GM23338 (cell line): ENCODE results near the gene TMEM140. TPM values are rescaled to one million over a fixed set of nuclear protein-coding genes. Genes with fewer than 3 reads are reported as not detected.

Experiments used
- ATAC-seq: fragments of 200-7000 bp; cut with Tn5 transposase; 3 replicates; pipeline ENCODE4 v1.9.1; 2020
- DNase-seq: peaks from one replicate; pipeline ENCODE4 v3.0.0-alpha.2; 2015; ENCODE audit warnings: low spot score
- H2AFZ ChIP-seq: fragments of 200-600 bp; sonication (generic); 2 replicates; pipeline ENCODE4 v1.8.0; 2016; ENCODE audit warnings: antibody characterized with exemption, mild to moderate bottlenecking, moderate library complexity
- H3F3A ChIP-seq: fragments of 200-600 bp; sonication (generic); replicated peaks from 2 replicates; pipeline ENCODE4 v1.8.0; 2017; ENCODE audit warnings: antibody characterized with exemption, mixed run types, low read depth
- H3K27ac ChIP-seq: fragments of 200-600 bp; sonication (generic); 2 replicates; pipeline ENCODE4 v1.6.1; 2016; ENCODE audit warnings: low read depth
- H3K27me3 ChIP-seq: fragments of 200-600 bp; sonication (generic); 2 replicates; pipeline ENCODE4 v1.8.0; 2016; ENCODE audit warnings: mild to moderate bottlenecking, mixed run types, moderate library complexity; ENCODE audit not compliant: insufficient read depth
- H3K36me3 ChIP-seq: fragments of 200-600 bp; sonication (generic); 2 replicates; pipeline ENCODE4 v1.8.0; 2016; ENCODE audit warnings: mild to moderate bottlenecking; ENCODE audit not compliant: insufficient read depth
- H3K4me1 ChIP-seq: fragments of 200-600 bp; sonication (generic); 2 replicates; pipeline ENCODE4 v1.8.0; 2016; ENCODE audit warnings: mild to moderate bottlenecking, moderate library complexity; ENCODE audit not compliant: insufficient read depth
- H3K4me2 ChIP-seq: fragments of 200-600 bp; sonication (generic); 2 replicates; pipeline ENCODE4 v1.7.1; 2017; ENCODE audit warnings: mixed run types
- H3K4me3 ChIP-seq: fragments of 200-600 bp; sonication (generic); 2 replicates; pipeline ENCODE4 v1.6.1; 2016; ENCODE audit warnings: mixed run types
- H3K79me2 ChIP-seq: fragments of 200-600 bp; sonication (generic); replicated peaks from 2 replicates; pipeline ENCODE4 v1.8.0; 2017; ENCODE audit warnings: mild to moderate bottlenecking; ENCODE audit not compliant: insufficient read depth
- H3K9me2 ChIP-seq: fragments of 200-600 bp; sonication (generic); 2 replicates; pipeline ENCODE4 v1.8.0; 2017; ENCODE audit not compliant: insufficient read depth
- H4K20me1 ChIP-seq: fragments of 200-600 bp; sonication (generic); replicated peaks from 2 replicates; pipeline ENCODE4 v1.8.0; 2017; ENCODE audit warnings: mild to moderate bottlenecking; ENCODE audit not compliant: insufficient read depth
- H3K27ac Mint-ChIP-seq: 2 replicates; pipeline ENCODE4 v1.8.0; 2020; ENCODE audit warnings: inconsistent platforms, mild to moderate bottlenecking, moderate library complexity, mixed read lengths
- H3K27me3 Mint-ChIP-seq: 3 replicates; pipeline ENCODE4 v1.8.0; 2022; ENCODE audit warnings: low read depth, mild to moderate bottlenecking, moderate library complexity, mixed read lengths, inconsistent platforms; ENCODE audit not compliant: insufficient read depth, poor library complexity
- H3K36me3 Mint-ChIP-seq: 3 replicates; pipeline ENCODE4 v1.8.0; 2021; ENCODE audit warnings: low read depth, mild to moderate bottlenecking, inconsistent platforms, moderate library complexity, mixed read lengths
- H3K4me1 Mint-ChIP-seq: 3 replicates; pipeline ENCODE4 v1.8.0; 2020; ENCODE audit warnings: mild to moderate bottlenecking, inconsistent platforms, mixed read lengths
- H3K4me3 Mint-ChIP-seq: 3 replicates; pipeline ENCODE4 v1.8.0; 2021; ENCODE audit warnings: moderate library complexity, mild to moderate bottlenecking, inconsistent platforms, mixed read lengths
- H3K9me3 Mint-ChIP-seq: 3 replicates; pipeline ENCODE4 v1.8.0; 2020; ENCODE audit warnings: moderate library complexity, mild to moderate bottlenecking, inconsistent platforms, mixed read lengths
- CREB1 ChIP-seq: fragments of 250-450 bp; sonication (Bioruptor Pico); IDR thresholded peaks from 2 replicates; pipeline ENCODE4 v1.5.0; 2020; ENCODE audit warnings: low read depth, mild to moderate bottlenecking, moderate library complexity
- EZH2phosphoT487 ChIP-seq: fragments of 200-600 bp; sonication (generic); IDR thresholded peaks from one replicate; pipeline ENCODE4 v1.8.1; 2018; ENCODE audit warnings: antibody characterized with exemption; ENCODE audit not compliant: unreplicated experiment
- JUNB ChIP-seq: IDR thresholded peaks from one replicate; pipeline ENCODE4 v1.6.1; 2016; ENCODE audit warnings: antibody characterized with exemption; ENCODE audit not compliant: unreplicated experiment
- POLR2AphosphoS5 ChIP-seq: IDR thresholded peaks from 2 replicates; pipeline ENCODE4 v1.6.1; 2016; ENCODE audit warnings: antibody characterized with exemption, low read depth
- STAT1 ChIP-seq: IDR thresholded peaks from one replicate; pipeline ENCODE4 v1.6.1; 2016; ENCODE audit warnings: antibody characterized with exemption; ENCODE audit not compliant: unreplicated experiment
- ZNF114 ChIP-seq: fragments of 250-450 bp; sonication (Bioruptor Pico); IDR thresholded peaks from 2 replicates; pipeline ENCODE4 v1.5.0; 2020; ENCODE audit warnings: mild to moderate bottlenecking, moderate library complexity
- ZNF331 ChIP-seq: fragments of 250-450 bp; sonication (Bioruptor Pico); IDR thresholded peaks from 2 replicates; pipeline ENCODE4 v1.5.0; 2020; ENCODE audit warnings: low read depth, mild to moderate bottlenecking, moderate library complexity
- polyA plus RNA-seq: library from polyadenylated mRNA; unstranded; fragments of >200 nt; fragmentation: Nextera tagmentation; extraction: Ambion mirVana; gene quantifications from 2 replicates; pipeline ENCODE4 v1.2.1, GENCODE V29; 2016
- total RNA-seq: library from RNA; depleted of rRNA; stranded (reverse); fragments of >200 nt; shearing (Covaris generic); gene quantifications from 2 replicates; pipeline ENCODE4 v1.2.3, GENCODE V29; 2014
- TF ChIP-seq, protein P1 (sequence below), 2 experiments: fragments of 200-600 bp in 1 of 2; sonication (generic) in 1 of 2; conservative IDR thresholded peaks; 2 replicates each; pipeline versions ENCODE4 v1.5.1 to v1.6.1; 2016 to 2017; ENCODE audit warnings: antibody characterized with exemption in 2 of 2, low read depth in 2 of 2, mild to moderate bottlenecking in 2 of 2, moderate library complexity in 1 of 2

The TMEM140 gene
- total and polyA plus RNA-seq, 2 experiments from 2014 or later = 2.7 TPM; not detected in 1

DNA sequence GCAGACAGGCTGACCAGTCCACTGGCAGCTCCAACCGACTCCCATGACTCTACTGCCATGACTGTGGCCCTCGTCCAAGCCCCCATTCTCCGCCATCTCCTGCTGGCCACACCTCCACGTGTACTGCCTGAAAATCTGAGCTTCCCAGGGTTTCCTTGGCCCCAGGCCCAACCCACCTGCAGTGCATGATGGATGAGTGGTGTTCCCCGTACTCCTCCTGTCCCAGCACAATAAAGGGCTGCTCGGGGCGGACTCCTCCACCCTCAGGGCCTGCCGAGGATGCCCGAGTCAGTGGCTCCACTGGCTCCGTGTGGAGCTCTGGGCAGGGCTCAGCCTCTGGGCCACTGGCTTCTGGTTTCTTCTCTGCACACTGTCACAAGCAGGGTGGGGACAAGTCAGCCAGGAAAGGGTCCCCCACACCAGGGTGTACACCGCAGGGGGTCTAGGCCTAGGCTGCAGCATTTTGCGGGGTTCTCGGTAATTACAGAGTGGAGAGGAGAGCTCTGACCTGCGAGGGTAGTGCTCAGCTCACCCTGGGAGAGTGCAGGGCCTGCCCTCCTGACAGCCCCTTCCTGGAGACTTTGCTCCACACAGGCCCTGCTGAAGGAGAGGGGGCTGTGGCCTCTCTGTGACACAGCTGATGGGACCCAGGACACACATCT is 48.2 kb downstream of the TMEM140 start:
- ATAC-seq (no peak), DNase-seq (no peak)
- no peaks in the 10 kb centered on the region for H3K9me3 Mint-ChIP-seq

DNA sequence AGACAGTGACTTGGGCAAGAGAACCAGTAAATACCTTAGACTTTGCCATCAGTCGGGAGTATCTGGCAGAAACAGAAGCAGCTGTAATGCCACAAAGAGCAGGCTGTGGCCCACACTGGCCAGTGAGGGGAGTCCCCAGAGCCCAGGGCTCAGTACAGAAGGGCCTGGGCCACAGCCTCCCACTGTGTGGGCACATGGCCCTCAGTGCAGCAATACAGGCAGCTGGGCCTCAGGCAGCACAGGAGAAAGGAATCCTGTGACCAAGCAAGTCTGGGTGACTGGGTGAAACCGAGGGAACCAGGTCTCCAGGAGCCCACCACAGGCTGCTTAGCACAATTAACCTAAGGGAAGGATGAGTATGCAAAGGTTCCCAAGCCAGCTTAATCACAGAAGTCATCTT is 49.5 kb downstream of the TMEM140 start:
- Histone ChIP-seq H3F3A (no peaks in the 10 kb centered on the region), H3K79me2 (no peaks in the 10 kb centered on the region), H3K27ac (no peak overlapping the region), H3K27me3 (no peaks in the 10 kb centered on the region), H3K4me1 (peaks cover 10% of the 10 kb centered on the region; the same call in 1 of the 2 replicates), H3K4me2 (no peak overlapping the region), H3K36me3 (peaks cover 7% of the 10 kb centered on the region; the same call in 1 of the 2 replicates), H2AFZ (no peak overlapping the region), H3K9me2 (no peaks in the 10 kb centered on the region), H4K20me1 (no peaks in the 10 kb centered on the region), H3K4me3 (no peak overlapping the region)
- Mint-ChIP-seq H3K27ac (no peak overlapping the region), H3K27me3 (peaks cover 5% of the 10 kb centered on the region), H3K4me3 (no peak overlapping the region), H3K9me3 (no peaks in the 10 kb centered on the region), H3K36me3 (peaks cover 15% of the 10 kb centered on the region), H3K4me1 (peaks cover 17% of the 10 kb centered on the region)
- no peak for DNase-seq
- no peak for TF ChIP-seq JUNB
- no peak for TF ChIP-seq POLR2AphosphoS5
- TF ChIP-seq CREB1 = no peak
- TF ChIP-seq ZNF331 = no peak
- TF ChIP-seq ZNF114 = no peak
- no peak for ATAC-seq

More for the DNA sequence above, 48.2 kb downstream of the TMEM140 start:
- no peak overlapping the region for H3K27ac ChIP-seq
- H3K27ac Mint-ChIP-seq = peak overlapping the region; percentile 36; the same call in 1 of the 2 replicates
- H3K4me1 Mint-ChIP-seq = peaks cover 17% of the 10 kb centered on the region
- H2AFZ ChIP-seq = no peak overlapping the region
- H4K20me1 ChIP-seq = no peaks in the 10 kb centered on the region
- TF ChIP-seq STAT1 = no peak
- peaks cover 15% of the 10 kb centered on the region; the same call in 2 of the 3 replicates for H3K36me3 Mint-ChIP-seq
- H3K9me2 ChIP-seq = no peaks in the 10 kb centered on the region
- H3K4me1 ChIP-seq = peaks cover 10% of the 10 kb centered on the region; the same call in 1 of the 2 replicates
- H3K27me3 ChIP-seq = no peaks in the 10 kb centered on the region
- H3K4me2 ChIP-seq = no peak overlapping the region
- H3K4me3 ChIP-seq = no peak overlapping the region
- H3K4me3 Mint-ChIP-seq = no peak overlapping the region
- H3K27me3 Mint-ChIP-seq = peaks cover 5% of the 10 kb centered on the region
- no peaks in the 10 kb centered on the region for H3K79me2 ChIP-seq
- H3K36me3 ChIP-seq = peaks cover 7% of the 10 kb centered on the region; the same call in 1 of the 2 replicates
- no peaks in the 10 kb centered on the region for H3F3A ChIP-seq

DNA sequence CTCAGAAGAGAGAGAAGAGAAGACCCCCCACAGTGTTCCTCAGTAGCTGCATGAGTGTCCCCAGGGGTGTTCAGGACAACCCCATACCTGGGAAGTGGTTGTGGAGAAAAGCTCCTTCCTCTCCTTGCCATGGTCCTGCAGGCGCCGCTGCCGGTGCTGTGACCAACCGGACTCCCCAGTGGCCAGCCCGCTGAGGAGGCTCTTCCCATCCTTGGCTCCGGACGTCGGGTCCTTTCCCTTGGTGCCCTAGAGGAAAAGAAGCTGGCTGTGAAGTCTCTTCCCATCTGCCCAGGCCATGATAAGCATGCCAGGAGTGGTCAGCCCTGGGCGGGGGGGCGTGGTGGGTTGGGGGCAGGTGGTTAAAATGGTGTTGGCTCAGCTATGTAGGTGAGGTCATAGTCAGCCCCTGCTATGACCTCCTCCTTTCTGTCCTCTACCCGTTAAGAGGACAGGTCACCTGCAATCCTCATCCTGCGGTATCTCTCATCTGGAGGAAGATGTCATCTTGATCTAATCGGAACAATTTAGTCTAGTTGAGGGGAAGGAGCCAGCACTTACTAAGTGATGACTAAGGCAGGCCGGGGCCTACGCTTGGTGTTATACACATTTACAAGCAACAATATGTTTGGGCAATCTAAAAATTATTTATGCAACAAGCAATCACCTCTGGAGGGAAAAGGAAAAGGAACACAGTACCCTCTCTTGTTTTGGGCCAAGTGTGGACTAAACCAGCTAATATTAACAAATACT is 50.2 kb downstream of the TMEM140 start:
- no peak overlapping the region for H3K4me3 Mint-ChIP-seq
- H3K27me3 ChIP-seq = no peaks in the 10 kb centered on the region
- H3K79me2 ChIP-seq = no peaks in the 10 kb centered on the region
- peaks cover 10% of the 10 kb centered on the region for H3K36me3 Mint-ChIP-seq
- H3F3A ChIP-seq = no peaks in the 10 kb centered on the region
- H3K36me3 ChIP-seq = peaks cover 7% of the 10 kb centered on the region; the same call in 1 of the 2 replicates
- DNase-seq = no peak
- H3K4me3 ChIP-seq = no peak overlapping the region
- peaks cover 5% of the 10 kb centered on the region for H3K27me3 Mint-ChIP-seq
- no peak overlapping the region for H2AFZ ChIP-seq
- H3K27ac ChIP-seq = no peak overlapping the region
- no peaks in the 10 kb centered on the region for H4K20me1 ChIP-seq
- H3K9me2 ChIP-seq = no peaks in the 10 kb centered on the region
- H3K4me1 Mint-ChIP-seq = peaks cover 17% of the 10 kb centered on the region
- ATAC-seq = no peak
- peaks cover 10% of the 10 kb centered on the region; the same call in 1 of the 2 replicates for H3K4me1 ChIP-seq
- H3K27ac Mint-ChIP-seq = no peak overlapping the region
- no peak overlapping the region for H3K4me2 ChIP-seq
- H3K9me3 Mint-ChIP-seq = no peaks in the 10 kb centered on the region
- TF ChIP-seq, protein P1, sequence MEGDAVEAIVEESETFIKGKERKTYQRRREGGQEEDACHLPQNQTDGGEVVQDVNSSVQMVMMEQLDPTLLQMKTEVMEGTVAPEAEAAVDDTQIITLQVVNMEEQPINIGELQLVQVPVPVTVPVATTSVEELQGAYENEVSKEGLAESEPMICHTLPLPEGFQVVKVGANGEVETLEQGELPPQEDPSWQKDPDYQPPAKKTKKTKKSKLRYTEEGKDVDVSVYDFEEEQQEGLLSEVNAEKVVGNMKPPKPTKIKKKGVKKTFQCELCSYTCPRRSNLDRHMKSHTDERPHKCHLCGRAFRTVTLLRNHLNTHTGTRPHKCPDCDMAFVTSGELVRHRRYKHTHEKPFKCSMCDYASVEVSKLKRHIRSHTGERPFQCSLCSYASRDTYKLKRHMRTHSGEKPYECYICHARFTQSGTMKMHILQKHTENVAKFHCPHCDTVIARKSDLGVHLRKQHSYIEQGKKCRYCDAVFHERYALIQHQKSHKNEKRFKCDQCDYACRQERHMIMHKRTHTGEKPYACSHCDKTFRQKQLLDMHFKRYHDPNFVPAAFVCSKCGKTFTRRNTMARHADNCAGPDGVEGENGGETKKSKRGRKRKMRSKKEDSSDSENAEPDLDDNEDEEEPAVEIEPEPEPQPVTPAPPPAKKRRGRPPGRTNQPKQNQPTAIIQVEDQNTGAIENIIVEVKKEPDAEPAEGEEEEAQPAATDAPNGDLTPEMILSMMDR (conservative IDR thresholded peaks at IDR 0.05; ENCODE audit: low read depth in 2 of 2) = no peak
- TF ChIP-seq JUNB (no peak), EZH2phosphoT487 (no peak), POLR2AphosphoS5 (no peak), STAT1 (no peak)
